Stimulated activated naive CD8-positive, alpha-beta T cell treated with anti-CD3 and anti-CD28 coated beads, Interleukin-15, amount 100 ng/mL, for 72 hours (primary cell): ENCODE results near the gene MCU.
A peak's percentile ranks its signal among the peaks of the same experiment; 100 is the strongest.
"Not testable (repeated sequence)": the region's sequence is repeated elsewhere in the genome, so short reads cannot be mapped to it uniquely, and the experiment has no call there.

ENCODE experiments used
- ATAC-seq: fragments of 150-1000 bp; cut with Tn5 transposase; 2 replicates; pipeline ENCODE4 v1.10.0; 2021; ENCODE audit warnings: mild to moderate bottlenecking, moderate library complexity
- DNase-seq, 2 donors: peaks; one replicate each; pipeline ENCODE4 v3.0.0; 2021 to 2022
- H3K27ac Mint-ChIP-seq, 2 donors: one replicate each; pipeline ENCODE4 v1.8.0; 2022; ENCODE audit warnings: mild to moderate bottlenecking in 2 of 2, mixed read lengths in 2 of 2, moderate library complexity in 2 of 2
- H3K27me3 Mint-ChIP-seq: one replicate; pipeline ENCODE4 v1.8.0; 2022; ENCODE audit warnings: mixed read lengths
- H3K4me1 Mint-ChIP-seq: one replicate; pipeline ENCODE4 v1.8.0; 2022; ENCODE audit warnings: mild to moderate bottlenecking, mixed read lengths
- H3K4me3 Mint-ChIP-seq, 2 donors: one replicate each; pipeline ENCODE4 v1.8.0; 2022; ENCODE audit warnings: mild to moderate bottlenecking in 2 of 2, mixed read lengths in 2 of 2, moderate library complexity in 1 of 2
- H3K9me3 Mint-ChIP-seq, 2 donors: one replicate each; pipeline ENCODE4 v1.8.0; 2022; ENCODE audit warnings: mixed read lengths in 2 of 2

MCU gene

GRCh38 chr10:72889391-72889831, 197.5 kb downstream of the MCU start:
- Mint-ChIP-seq H3K27me3 (peaks cover 4% of the 10 kb centered on the region), H3K4me1 (peaks cover 16% of the 10 kb centered on the region), H3K27ac (no peak overlapping the region), H3K9me3 (no peaks in the 10 kb centered on the region), H3K4me3 (no peak overlapping the region)
- DNase-seq (no peak), ATAC-seq (no peak)

GRCh38 chr10:72890086-72890485, 198.1 kb downstream of the MCU start:
- H3K4me1 Mint-ChIP-seq, result peaks cover 16% of the 10 kb centered on the region
- H3K27ac Mint-ChIP-seq, result no peak overlapping the region
- no peak overlapping the region for H3K4me3 Mint-ChIP-seq
- ATAC-seq (no peak), DNase-seq (no peak)
- no peaks in the 10 kb centered on the region for H3K9me3 Mint-ChIP-seq
- peaks cover 8% of the 10 kb centered on the region for H3K27me3 Mint-ChIP-seq

DNA sequence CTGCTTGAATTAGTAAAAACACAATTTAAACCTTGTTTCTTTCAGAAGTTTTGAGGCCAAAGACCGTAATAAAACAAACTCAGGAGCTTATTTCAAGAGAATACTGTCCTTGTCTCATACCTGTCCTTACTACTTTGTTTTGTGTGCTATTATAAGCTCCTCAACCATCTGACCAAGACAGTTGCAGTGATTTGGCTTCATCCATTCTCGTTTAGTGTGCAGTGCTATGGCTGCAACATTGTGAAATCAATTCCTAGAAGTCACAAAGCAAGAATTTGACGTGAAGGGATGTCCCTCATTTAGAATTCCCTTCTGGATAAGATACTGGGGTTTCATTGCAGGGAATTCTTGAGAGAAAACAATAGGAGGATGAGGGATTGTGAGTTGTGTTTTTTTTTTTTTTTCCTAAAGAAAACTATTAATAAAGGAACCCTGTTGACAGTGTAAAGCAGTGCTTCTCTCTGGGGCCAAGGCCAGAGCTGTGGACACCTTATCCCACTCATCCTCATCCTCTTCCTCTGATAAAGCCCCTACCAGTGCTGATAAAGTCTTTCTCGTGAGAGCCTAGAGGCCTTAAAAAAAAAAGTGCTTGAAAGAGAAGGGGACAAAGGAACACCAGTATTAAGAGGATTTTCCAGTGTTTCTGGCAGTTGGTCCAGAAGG, 201.3 kb downstream of the MCU start, which contains the start of gene OIT3:
Gene OIT3, plus strand, starts transcription at position 604 of the 663 bp plus-strand sequence. CDS start 60 bp downstream, outside the sequence.
- H3K27ac Mint-ChIP-seq, result no peak within 1 kb of the TSS
- H3K9me3 Mint-ChIP-seq, result no peaks in the 10 kb centered on the region
- DNase-seq, result no peak
- no peaks in the 10 kb centered on the region for H3K4me1 Mint-ChIP-seq
- ATAC-seq, result no peak
- no peak within 1 kb of the TSS for H3K4me3 Mint-ChIP-seq
- H3K27me3 Mint-ChIP-seq, result peaks cover 16% of the 10 kb centered on the region

GRCh38 chr10:72895236-72895850, 203.4 kb downstream of the MCU start:
- DNase-seq (no peak), ATAC-seq (no peak)
- H3K9me3 Mint-ChIP-seq, result no peaks in the 10 kb centered on the region
- no peak overlapping the region for H3K4me3 Mint-ChIP-seq
- H3K27me3 Mint-ChIP-seq, result peaks cover 16% of the 10 kb centered on the region
- H3K27ac Mint-ChIP-seq, result no peak overlapping the region
- H3K4me1 Mint-ChIP-seq, result no peaks in the 10 kb centered on the region

DNA sequence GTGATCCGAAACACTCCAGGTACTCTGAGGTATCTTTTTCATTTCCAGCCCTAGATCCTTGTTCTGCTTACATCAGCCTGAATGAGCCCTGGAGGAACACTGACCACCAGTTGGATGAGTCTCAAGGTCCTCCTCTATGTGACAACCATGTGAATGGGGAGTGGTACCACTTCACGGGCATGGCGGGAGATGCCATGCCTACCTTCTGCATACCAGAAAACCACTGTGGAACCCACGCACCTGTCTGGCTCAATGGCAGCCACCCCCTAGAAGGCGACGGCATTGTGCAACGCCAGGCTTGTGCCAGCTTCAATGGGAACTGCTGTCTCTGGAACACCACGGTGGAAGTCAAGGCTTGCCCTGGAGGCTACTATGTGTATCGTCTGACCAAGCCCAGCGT, 206.7 kb downstream of the MCU start:
- H3K27me3 Mint-ChIP-seq, result peaks cover 16% of the 10 kb centered on the region
- no peaks in the 10 kb centered on the region for H3K9me3 Mint-ChIP-seq
- ATAC-seq, result no peak
- H3K27ac Mint-ChIP-seq, result no peak overlapping the region
- H3K4me1 Mint-ChIP-seq, result no peaks in the 10 kb centered on the region
- H3K4me3 Mint-ChIP-seq, result no peak overlapping the region
- no peak for DNase-seq

DNA sequence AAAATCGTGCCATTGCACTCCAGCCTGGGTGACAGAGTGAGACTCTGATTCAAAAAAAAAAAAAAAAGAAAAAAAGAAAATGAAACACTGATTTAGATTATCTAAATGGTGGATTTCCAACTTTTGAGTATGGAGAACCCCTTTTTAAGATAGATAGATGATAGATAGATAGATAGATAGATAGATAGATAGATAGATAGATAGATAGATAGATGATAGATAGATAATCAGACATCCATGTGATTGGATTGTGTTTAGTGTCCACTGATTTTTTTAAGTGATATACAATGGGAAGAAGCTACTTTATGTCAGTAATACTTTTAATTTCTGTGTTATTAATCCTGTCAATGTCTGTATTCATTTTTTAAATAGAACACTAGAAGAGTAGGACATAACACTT, 207.6 kb downstream of the MCU start:
- Mint-ChIP-seq H3K27ac (no peak overlapping the region), H3K9me3 (no peaks in the 10 kb centered on the region), H3K4me3 (no peak overlapping the region), H3K27me3 (peaks cover 11% of the 10 kb centered on the region), H3K4me1 (peaks cover 1% of the 10 kb centered on the region)
- DNase-seq (no peak), ATAC-seq (no peak)

GRCh38 chr10:72903941-72904446, 212.1 kb downstream of the MCU start:
- H3K27ac Mint-ChIP-seq, ATAC-seq, DNase-seq, H3K4me1 Mint-ChIP-seq, H3K27me3 Mint-ChIP-seq, H3K9me3 Mint-ChIP-seq, H3K4me3 Mint-ChIP-seq: not testable (repeated sequence)

- DNase-seq, result no peak
- Mint-ChIP-seq H3K4me1 (peaks cover 5% of the 10 kb centered on the region), H3K27me3 (no peaks in the 10 kb centered on the region), H3K27ac (no peak overlapping the region), H3K9me3 (no peaks in the 10 kb centered on the region), H3K4me3 (no peak overlapping the region)
- ATAC-seq, result no peak
Observed at GRCh38 chr10:72904806-72905205, 212.9 kb downstream of the MCU start.

DNA sequence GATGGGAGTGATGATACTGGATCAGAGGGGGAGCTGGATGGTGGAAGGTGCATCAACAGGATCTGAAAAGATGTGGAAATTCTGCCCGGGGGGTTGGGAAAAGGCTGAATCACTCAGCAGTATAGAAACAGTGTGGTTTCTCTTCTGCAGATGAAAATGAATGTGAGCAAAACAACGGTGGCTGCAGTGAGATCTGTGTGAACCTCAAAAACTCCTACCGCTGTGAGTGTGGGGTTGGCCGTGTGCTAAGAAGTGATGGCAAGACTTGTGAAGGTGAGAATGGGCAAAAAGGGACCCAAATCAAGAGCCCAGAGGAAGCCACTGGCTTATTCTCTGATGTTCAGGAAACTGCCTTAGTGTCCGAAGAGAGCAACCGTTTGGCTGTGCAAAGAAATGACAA, 214.5 kb downstream of the MCU start:
- no peak for ATAC-seq
- Mint-ChIP-seq H3K9me3 (no peaks in the 10 kb centered on the region), H3K4me3 (no peak overlapping the region), H3K27me3 (peaks cover under 1% of the 10 kb centered on the region), H3K4me1 (peaks cover 5% of the 10 kb centered on the region), H3K27ac (peak overlapping the region in 1 of 2 donors; percentile 89)
- no peak for DNase-seq

DNA sequence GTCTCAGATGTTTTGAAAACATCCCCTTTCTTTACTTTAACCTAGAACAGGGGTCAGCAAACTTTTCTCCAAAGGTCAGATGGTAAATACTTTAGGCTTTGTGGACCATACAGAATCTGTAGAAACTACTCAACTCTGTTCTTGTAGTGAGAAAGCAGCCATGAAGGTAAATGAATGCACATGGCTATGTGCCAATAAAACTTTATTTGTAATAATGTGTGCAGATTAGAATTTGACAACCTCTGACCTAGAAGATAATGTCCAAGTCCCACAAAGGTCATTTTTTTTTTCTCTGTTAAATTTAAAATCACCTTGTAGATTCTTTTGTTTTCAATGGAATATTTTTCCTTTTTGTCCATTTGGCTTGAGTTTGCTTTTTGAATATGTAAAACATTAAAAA, 218.8 kb downstream of the MCU start:
- DNase-seq, result no peak
- H3K27ac Mint-ChIP-seq, result no peak overlapping the region
- peaks cover 7% of the 10 kb centered on the region for H3K27me3 Mint-ChIP-seq

DNA sequence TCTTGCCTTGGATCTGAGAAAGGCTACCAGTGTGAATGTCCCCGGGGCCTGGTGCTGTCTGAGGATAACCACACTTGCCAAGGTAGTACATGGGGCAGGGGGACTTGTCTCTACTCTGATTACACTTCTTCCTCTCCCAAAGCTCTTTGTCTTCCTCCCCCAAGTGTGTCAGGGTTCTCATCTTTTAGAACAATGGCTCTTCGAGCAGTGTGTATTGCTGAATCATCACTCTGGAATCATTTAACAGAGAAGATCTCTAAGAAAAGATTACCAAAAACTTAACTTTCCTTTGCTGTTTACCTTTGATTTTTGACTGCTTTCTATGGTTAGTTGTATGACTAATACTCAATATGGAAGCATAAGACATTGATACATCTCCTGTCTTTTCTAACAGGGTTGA, 219.8 kb downstream of the MCU start:
- no peaks in the 10 kb centered on the region for H3K9me3 Mint-ChIP-seq
- DNase-seq (no peak), ATAC-seq (no peak)
- no peaks in the 10 kb centered on the region for H3K4me1 Mint-ChIP-seq
- peak overlapping the region in 1 of 2 donors; percentile 68 for H3K27ac Mint-ChIP-seq
- H3K27me3 Mint-ChIP-seq, result peaks cover 7% of the 10 kb centered on the region
- H3K4me3 Mint-ChIP-seq, result no peak overlapping the region

More for the DNA sequence above, 218.8 kb downstream of the MCU start:
- Mint-ChIP-seq H3K9me3 (no peaks in the 10 kb centered on the region), H3K4me3 (no peak overlapping the region), H3K4me1 (no peaks in the 10 kb centered on the region)
- no peak for ATAC-seq

DNA sequence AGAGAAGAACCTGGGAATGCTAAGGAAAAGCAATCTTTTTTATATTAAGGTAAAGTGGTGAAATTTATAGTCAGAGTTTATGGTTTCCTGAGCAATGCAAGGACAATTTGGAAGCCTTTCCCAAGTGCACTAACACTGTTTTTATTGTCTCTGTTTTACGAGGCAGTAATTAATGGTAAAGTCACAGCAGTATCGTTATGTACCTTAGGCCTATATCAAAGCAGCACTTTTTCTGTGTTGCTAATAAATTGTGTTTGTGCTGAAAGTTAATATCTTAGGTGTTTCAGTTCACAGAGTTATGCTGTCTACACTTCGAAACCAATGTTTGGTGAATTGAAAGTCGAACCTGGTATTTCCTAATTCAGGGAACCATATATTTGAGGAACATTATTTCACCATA, 220.8 kb downstream of the MCU start:
- H3K4me3 Mint-ChIP-seq, result no peak overlapping the region
- H3K27me3 Mint-ChIP-seq, result peaks cover 7% of the 10 kb centered on the region
- H3K9me3 Mint-ChIP-seq, result no peaks in the 10 kb centered on the region
- no peak for ATAC-seq
- H3K4me1 Mint-ChIP-seq, result no peaks in the 10 kb centered on the region
- no peak overlapping the region for H3K27ac Mint-ChIP-seq
- DNase-seq, result no peak

- DNase-seq (no peak), ATAC-seq (no peak)
- H3K9me3 Mint-ChIP-seq, result no peaks in the 10 kb centered on the region
- no peak overlapping the region for H3K4me3 Mint-ChIP-seq
- no peak overlapping the region for H3K27ac Mint-ChIP-seq
- H3K27me3 Mint-ChIP-seq, result peaks cover 7% of the 10 kb centered on the region
- H3K4me1 Mint-ChIP-seq, result no peaks in the 10 kb centered on the region
Observed at GRCh38 chr10:72913287-72913686, 221.3 kb downstream of the MCU start.

- H3K27me3 Mint-ChIP-seq, result peaks cover 27% of the 10 kb centered on the region
- H3K9me3 Mint-ChIP-seq, result peaks cover 10 to 26% of the 10 kb centered on the region in 2 donors
- H3K4me3 Mint-ChIP-seq, result not testable (repeated sequence)
Observed at GRCh38 chr10:72917201-72917600, 225.3 kb downstream of the MCU start.

DNA sequence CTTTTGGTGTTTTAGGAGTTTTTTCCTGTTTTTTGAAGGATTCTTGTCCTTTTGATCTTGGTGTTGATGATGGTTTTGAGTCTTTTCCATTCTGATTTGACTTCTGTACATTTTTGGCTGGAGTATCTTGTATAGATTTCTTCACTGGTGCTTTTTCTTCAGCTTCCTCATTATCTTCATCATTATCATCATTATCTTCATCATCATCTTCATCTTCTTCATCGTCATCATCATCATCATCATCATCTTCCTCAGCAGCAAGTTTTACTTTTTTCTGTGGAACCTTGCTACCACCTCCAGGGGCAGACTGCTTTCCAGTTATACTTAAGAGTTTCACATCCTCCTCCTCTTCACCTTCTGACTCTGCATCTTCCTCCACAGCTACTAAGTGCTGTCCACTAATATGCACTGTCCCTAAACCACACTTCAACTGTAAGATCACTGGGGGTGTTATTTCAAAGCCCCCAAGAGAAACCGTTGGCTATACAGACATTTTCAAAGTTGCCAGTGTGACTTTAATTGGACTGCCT, 225.9 kb downstream of the MCU start:
- DNase-seq, ATAC-seq, H3K4me3 Mint-ChIP-seq, H3K4me1 Mint-ChIP-seq, H3K27ac Mint-ChIP-seq: not testable (repeated sequence)
- peaks cover 14 to 31% of the 10 kb centered on the region in 2 donors for H3K9me3 Mint-ChIP-seq
- peaks cover 32% of the 10 kb centered on the region for H3K27me3 Mint-ChIP-seq

More at GRCh38 chr10:72917201-72917600, 225.3 kb downstream of the MCU start:
- not testable (repeated sequence) for H3K27ac Mint-ChIP-seq, DNase-seq, ATAC-seq, H3K4me1 Mint-ChIP-seq

- Mint-ChIP-seq H3K27ac (no peak overlapping the region), H3K4me1 (no peaks in the 10 kb centered on the region), H3K9me3 (peaks cover 14 to 31% of the 10 kb centered on the region in 2 donors), H3K27me3 (peaks cover 32% of the 10 kb centered on the region), H3K4me3 (no peak overlapping the region)
- DNase-seq, result no peak
- ATAC-seq, result no peak
Observed at GRCh38 chr10:72918352-72918751, 226.4 kb downstream of the MCU start.
